Measurements from ENCODE around the gene DYNLT4. TPM values are rescaled to one million over a fixed set of nuclear protein-coding genes. Genes with fewer than 3 reads are reported as not detected.
"Not testable (repeated sequence)": the region's sequence is repeated elsewhere in the genome, so short reads cannot be mapped to it uniquely, and the experiment has no call there.

DYNLT4 gene
- total RNA-seq, 1 experiment from 2014 or later: 4.3 TPM

GRCh38 chr1:44817307-44817706 lies 10.2 kb upstream of the DYNLT4 start:
- Histone ChIP-seq H3F3A (ENCODE audit: insufficient read depth, low read depth) (peaks cover 42% of the 10 kb centered on the region), H2AFZ (no peak overlapping the region), H3K27me3 (ENCODE audit: insufficient read depth, low read depth) (no peaks in the 10 kb centered on the region), H3K27ac (no peak overlapping the region), H3K9me3 (ENCODE audit: insufficient read depth, low read depth) (no peaks in the 10 kb centered on the region), H3K79me2 (ENCODE audit: low read depth) (no peaks in the 10 kb centered on the region), H3K4me2 (no peak overlapping the region), H3K36me3 (ENCODE audit: low read depth) (no peaks in the 10 kb centered on the region), H3K4me1 (replicated peaks; ENCODE audit: insufficient read depth) (peaks cover 31% of the 10 kb centered on the region), H3K9me2 (ENCODE audit: insufficient read depth) (no peaks in the 10 kb centered on the region), H4K20me1 (ENCODE audit: insufficient read depth) (no peaks in the 10 kb centered on the region), H3K4me3 (no peak overlapping the region)
- intact Hi-C loops (cut with micrococcal nuclease; ENCODE audit: unreplicated experiment): no loop called here
- DNase-seq: no peak
- BruUV-seq (replicated peaks): no TSS peak
- ChIA-PET CTCF (no interaction called here), POLR2A (ENCODE audit: unreplicated experiment) (interaction anchor here (0.6 kb wide), 2 partner anchors 19 to 1574 kb away, joined by 5 to 9 read pairs; no protein-coding TSS in a partner anchor)
- TF ChIP-seq CTCF (conservative IDR thresholded peaks at IDR 0.05) (no peak), EZH2 (IDR thresholded peaks at IDR 0.05; ENCODE audit: low read depth) (no peak)

- BruUV-seq (replicated peaks); H3K79me2 ChIP-seq (ENCODE audit: low read depth); DNase-seq; H2AFZ ChIP-seq; H3K36me3 ChIP-seq (ENCODE audit: low read depth); intact Hi-C loops (cut with micrococcal nuclease; ENCODE audit: unreplicated experiment); H3K27me3 ChIP-seq (ENCODE audit: insufficient read depth, low read depth); H4K20me1 ChIP-seq (ENCODE audit: insufficient read depth); H3K9me3 ChIP-seq (ENCODE audit: insufficient read depth, low read depth); CTCF ChIA-PET; H3K4me3 ChIP-seq; H3K9me2 ChIP-seq (ENCODE audit: insufficient read depth): not testable (repeated sequence)
- H3K4me1 ChIP-seq (replicated peaks; ENCODE audit: insufficient read depth): peaks cover 44% of the 10 kb centered on the region
- H3F3A ChIP-seq (ENCODE audit: insufficient read depth, low read depth): peaks cover 43% of the 10 kb centered on the region
- H3K27ac ChIP-seq: peak overlapping the region; percentile 52; the same call in 1 of the 2 replicates
- 0 out of 2 replicates have a peak overlapping the region, but pooled peaks have one; percentile 44 for H3K4me2 ChIP-seq
- POLR2A ChIA-PET (ENCODE audit: unreplicated experiment): interaction anchor here (0.6 kb wide), 1 partner anchor 75 kb away, joined by 12 read pairs; no protein-coding TSS in a partner anchor
Measured at GRCh38 chr1:44815926-44816325, 8.8 kb upstream of the DYNLT4 start.

GRCh38 chr1:44812822-44813543 lies 5.8 kb upstream of the DYNLT4 start:
- CTCF ChIA-PET: no interaction called here
- no peak for TF ChIP-seq EZH2 (IDR thresholded peaks at IDR 0.05; ENCODE audit: low read depth)
- no peak for TF ChIP-seq CTCF (conservative IDR thresholded peaks at IDR 0.05)
- no peaks in the 10 kb centered on the region for H3K9me2 ChIP-seq (ENCODE audit: insufficient read depth)
- no peaks in the 10 kb centered on the region for H4K20me1 ChIP-seq (ENCODE audit: insufficient read depth)
- intact Hi-C loops (cut with micrococcal nuclease; ENCODE audit: unreplicated experiment): no loop called here
- no peak overlapping the region for H2AFZ ChIP-seq
- DNase-seq: no peak
- H3K4me3 ChIP-seq: no peak overlapping the region
- no peaks in the 10 kb centered on the region for H3K27me3 ChIP-seq (ENCODE audit: insufficient read depth, low read depth)
- H3K4me2 ChIP-seq: no peak overlapping the region
- H3K79me2 ChIP-seq (ENCODE audit: low read depth): no peaks in the 10 kb centered on the region; the same call in 1 of the 2 replicates
- H3K4me1 ChIP-seq (replicated peaks; ENCODE audit: insufficient read depth): peaks cover 58% of the 10 kb centered on the region
- H3F3A ChIP-seq (ENCODE audit: insufficient read depth, low read depth): peaks cover 56% of the 10 kb centered on the region
- no peaks in the 10 kb centered on the region for H3K9me3 ChIP-seq (ENCODE audit: insufficient read depth, low read depth)
- no TSS peak for BruUV-seq (replicated peaks)
- H3K36me3 ChIP-seq (ENCODE audit: low read depth): no peaks in the 10 kb centered on the region
- POLR2A ChIA-PET (ENCODE audit: unreplicated experiment): interaction anchor here (0.7 kb wide), 1 partner anchor 205 kb away, joined by 6 read pairs; no protein-coding TSS in a partner anchor
- H3K27ac ChIP-seq: no peak overlapping the region

Data from PC-9 (cell line).